ENCODE data around the gene PGP.

PGP gene

DNA sequence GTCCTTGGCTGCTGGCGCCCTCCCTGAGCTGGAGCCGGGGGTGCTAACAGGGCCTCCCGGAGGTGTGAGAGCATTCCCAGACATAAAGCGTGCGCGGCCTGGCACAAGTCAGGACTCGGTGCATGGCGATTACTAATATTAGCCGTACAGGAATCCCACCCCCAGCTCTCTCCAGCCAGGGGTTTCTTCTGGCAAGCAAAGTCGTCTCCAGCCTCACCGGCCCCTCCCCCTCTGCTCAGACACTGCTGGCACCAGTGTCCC, 23.3 kb downstream of the PGP start:
- no peak for DNase-seq (ENCODE audit: low read depth)
- TF ChIP-seq, protein P1, sequence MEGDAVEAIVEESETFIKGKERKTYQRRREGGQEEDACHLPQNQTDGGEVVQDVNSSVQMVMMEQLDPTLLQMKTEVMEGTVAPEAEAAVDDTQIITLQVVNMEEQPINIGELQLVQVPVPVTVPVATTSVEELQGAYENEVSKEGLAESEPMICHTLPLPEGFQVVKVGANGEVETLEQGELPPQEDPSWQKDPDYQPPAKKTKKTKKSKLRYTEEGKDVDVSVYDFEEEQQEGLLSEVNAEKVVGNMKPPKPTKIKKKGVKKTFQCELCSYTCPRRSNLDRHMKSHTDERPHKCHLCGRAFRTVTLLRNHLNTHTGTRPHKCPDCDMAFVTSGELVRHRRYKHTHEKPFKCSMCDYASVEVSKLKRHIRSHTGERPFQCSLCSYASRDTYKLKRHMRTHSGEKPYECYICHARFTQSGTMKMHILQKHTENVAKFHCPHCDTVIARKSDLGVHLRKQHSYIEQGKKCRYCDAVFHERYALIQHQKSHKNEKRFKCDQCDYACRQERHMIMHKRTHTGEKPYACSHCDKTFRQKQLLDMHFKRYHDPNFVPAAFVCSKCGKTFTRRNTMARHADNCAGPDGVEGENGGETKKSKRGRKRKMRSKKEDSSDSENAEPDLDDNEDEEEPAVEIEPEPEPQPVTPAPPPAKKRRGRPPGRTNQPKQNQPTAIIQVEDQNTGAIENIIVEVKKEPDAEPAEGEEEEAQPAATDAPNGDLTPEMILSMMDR (IDR thresholded peaks at IDR 0.05; ENCODE audit: insufficient read depth, low read depth, low read length, missing control alignments) = no peak
- H3K4me3 ChIP-seq (ENCODE audit: low read depth, low read length) = no peak overlapping the region

DNA sequence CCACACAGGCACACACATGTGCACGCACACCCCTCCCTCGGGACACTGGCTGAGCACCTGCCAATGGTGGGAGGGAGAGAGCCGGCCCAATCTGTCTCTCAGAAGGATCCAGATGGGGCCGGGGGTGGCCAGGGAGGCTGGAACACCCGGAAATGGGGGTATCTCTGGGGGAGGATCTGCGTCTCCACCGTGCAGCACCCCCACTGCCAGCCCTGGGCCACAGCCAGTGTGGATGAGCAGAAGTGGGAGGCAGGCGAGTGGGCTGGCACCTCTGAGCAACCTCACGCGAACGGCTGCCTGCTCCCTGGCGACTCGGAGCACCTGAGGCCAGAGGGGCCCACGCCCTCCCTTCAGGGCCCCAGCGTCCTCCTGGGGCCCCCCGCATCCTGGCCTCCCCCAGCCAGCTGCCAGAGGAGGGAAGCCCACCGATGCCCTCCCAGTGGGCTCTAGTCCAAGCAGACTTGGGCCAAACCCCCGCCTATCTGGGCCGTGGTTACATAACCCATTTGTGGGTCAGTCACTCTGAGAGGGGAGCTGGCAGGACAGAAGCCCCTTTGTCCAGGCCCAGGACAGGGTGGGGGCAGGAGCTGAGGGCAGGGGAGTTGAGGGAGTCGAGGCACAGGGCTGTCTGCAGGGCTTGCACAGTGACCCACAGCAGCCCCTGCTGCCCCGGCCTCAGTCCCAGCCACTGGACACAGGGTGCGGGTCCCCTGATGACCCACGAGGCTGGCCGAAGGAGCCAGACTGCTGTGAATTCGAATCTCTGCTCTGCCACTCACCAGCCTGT, 23.8 kb downstream of the PGP start:
- DNase-seq (ENCODE audit: low read depth) = no peak

DNA sequence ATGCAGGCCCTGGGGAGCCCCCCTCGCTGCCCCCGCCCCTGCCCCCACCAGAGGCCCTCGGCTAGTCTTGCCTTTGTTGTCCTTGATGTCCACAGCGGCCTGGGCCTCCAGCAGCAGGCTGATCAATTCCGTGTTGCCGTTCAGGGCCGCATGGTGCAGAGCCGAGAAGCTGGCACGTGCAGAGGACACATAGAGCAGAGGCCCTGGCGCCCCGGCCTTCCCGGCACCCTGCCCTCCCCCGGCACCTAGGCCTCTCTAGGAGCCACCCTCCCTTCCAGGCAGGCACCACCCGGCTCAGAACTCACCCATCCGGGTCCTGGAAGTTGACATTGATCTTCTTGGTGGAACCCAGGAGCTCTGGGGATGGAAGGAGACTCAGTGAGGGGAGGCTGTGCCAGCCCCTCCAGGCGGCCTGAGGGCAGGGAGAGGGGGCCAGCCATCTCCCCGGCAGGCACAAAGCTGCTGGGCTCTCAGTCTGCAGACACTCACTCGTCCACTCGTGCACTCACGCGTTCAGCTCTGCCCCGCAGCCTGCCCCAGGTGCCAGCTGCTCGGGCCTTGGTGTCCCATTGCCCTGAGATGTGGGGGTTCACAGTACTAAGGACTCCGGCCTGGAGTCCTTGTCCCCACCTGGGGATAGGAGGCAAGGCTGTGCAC, 24.5 kb downstream of the PGP start:
- H3K4me3 ChIP-seq (ENCODE audit: low read depth, low read length) = no peak overlapping the region
- TF ChIP-seq, protein P1 (IDR thresholded peaks at IDR 0.05; ENCODE audit: insufficient read depth, low read depth, low read length, missing control alignments) = no peak
- DNase-seq (ENCODE audit: low read depth) = no peak

More for the DNA sequence above, 23.8 kb downstream of the PGP start:
- TF ChIP-seq, protein P1 (IDR thresholded peaks at IDR 0.05; ENCODE audit: insufficient read depth, low read depth, low read length, missing control alignments) = no peak
- H3K4me3 ChIP-seq (ENCODE audit: low read depth, low read length) = no peak overlapping the region

DNA sequence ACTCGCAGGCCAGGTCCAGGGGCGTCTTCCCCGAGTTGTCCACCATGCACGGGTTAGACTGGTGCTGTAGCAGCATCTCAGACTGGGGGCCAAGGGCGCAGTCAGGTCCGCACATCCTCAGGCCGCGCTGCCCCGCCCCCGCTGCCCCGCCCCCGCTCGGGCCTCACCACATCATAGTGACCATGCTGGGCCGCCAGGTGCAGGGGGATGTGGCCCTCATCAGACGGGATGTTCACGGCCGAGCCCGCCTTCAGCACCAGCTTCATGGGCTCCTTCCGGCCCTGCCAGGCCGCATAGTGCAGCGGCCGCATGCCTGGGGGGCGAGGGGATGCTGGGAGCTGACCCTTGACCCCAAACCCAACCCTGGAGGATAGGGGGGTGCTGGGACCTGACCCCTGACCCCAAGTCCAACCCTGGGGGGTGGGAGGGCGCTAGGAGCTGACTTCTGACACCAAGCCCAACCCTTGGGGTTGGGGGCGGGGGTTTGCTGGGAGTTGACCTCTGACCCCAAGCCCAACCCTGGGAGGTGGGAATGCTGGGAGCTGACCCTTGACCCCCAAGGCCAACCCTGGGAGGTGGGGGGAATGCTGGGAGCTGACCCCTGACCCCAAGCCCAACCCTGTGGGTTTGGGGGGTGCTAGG, 25.3 kb downstream of the PGP start:
- no peak for DNase-seq (ENCODE audit: low read depth)
- TF ChIP-seq, protein P1 (IDR thresholded peaks at IDR 0.05; ENCODE audit: insufficient read depth, low read depth, low read length, missing control alignments) = no peak
- H3K4me3 ChIP-seq (ENCODE audit: low read depth, low read length) = no peak overlapping the region

DNA sequence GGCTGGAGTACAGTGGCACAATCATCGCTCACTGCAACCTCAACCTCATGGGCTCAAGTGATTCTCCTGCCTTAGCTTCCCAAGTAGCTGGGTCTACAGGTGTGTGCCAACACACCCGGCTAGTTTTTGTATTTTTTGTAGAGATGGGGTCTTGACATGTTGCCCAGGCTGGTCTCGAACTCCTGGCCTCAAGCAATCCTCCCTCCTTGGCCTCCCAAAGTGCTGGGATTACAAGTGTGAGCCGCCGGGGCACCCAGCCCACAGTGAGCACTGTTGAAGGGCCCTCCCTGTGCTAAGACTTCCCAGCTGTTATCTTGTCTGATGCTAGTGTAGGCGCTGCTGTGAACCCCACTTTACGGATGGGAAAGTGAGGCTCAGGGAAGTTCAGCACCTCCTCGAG, 26.2 kb downstream of the PGP start:
- DNase-seq (ENCODE audit: low read depth) = no peak
- H3K4me3 ChIP-seq (ENCODE audit: low read depth, low read length) = no peak overlapping the region
- TF ChIP-seq, protein P1 (IDR thresholded peaks at IDR 0.05; ENCODE audit: insufficient read depth, low read depth, low read length, missing control alignments) = no peak

DNA sequence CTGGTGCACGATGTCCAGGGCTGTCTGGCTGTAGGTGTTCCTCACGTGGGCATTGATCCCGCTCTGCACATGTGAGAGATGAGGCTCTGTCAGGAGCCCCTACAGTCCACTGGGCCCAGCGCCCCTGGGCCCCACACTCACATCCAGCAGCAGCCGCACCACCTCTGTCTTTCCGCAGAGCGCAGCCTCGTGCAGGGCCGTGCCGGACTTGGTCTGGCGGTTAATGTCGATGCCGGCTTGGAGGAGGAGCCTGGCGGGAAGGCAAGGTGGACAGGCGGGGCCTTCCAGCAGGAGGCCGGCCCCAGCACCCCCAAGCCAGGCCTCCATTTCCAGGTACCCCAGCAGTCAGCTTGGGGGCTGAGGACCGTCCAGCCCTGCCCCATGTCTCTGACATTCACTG, 27.4 kb downstream of the PGP start:
- TF ChIP-seq, protein P1 (IDR thresholded peaks at IDR 0.05; ENCODE audit: insufficient read depth, low read depth, low read length, missing control alignments) = no peak
- DNase-seq (ENCODE audit: low read depth) = no peak

More for the DNA sequence above, 27.4 kb downstream of the PGP start:
- no peak overlapping the region for H3K4me3 ChIP-seq (ENCODE audit: low read depth, low read length)

Data from GM12865 (cell line).